SK-N-SH (cell line): Measurements from ENCODE around the gene TM7SF2. TPM values are rescaled to one million over a fixed set of nuclear protein-coding genes. Genes with fewer than 3 reads are reported as not detected.

Experiments
- CTCF ChIA-PET: fragments of 300-600, 350-600 bp; formaldehyde crosslinking; extraction: SDS; loops from one replicate; lab custom pipeline; 2021; lab: Yijun Ruan, JAX
- POLR2A ChIA-PET: fragments of 350-600 bp; sonication (Branson Sonifier 250); formaldehyde crosslinking; extraction: SDS; loops from one replicate; lab custom pipeline; 2020; ENCODE audit warnings: antibody characterized with exemption, inconsistent platforms; lab: Yijun Ruan, JAX
- DNase-seq: peaks from one replicate; pipeline ENCODE4 v3.0.0; 2012
- H2AFZ ChIP-seq: fragments of 200-600 bp; sonication (generic); 2 replicates; pipeline ENCODE4 v1.8.1; 2016; ENCODE audit warnings: antibody characterized with exemption, mild to moderate bottlenecking, low read depth
- H3F3A ChIP-seq: fragments of 200-600 bp; sonication (generic); replicated peaks from 2 replicates; pipeline ENCODE3; 2016; ENCODE audit warnings: antibody characterized with exemption, mild to moderate bottlenecking; ENCODE audit not compliant: insufficient read depth
- H3K27ac ChIP-seq, 2 experiments: fragments of 200-500 bp in 1 of 2; fragments of 200-600 bp in 1 of 2; sonication (Bioruptor generic) in 1 of 2; sonication (generic), shearing (Covaris generic) in 1 of 2; 2 replicates each; pipeline versions ENCODE4 v1.5.1 to v1.6.1; 2014 to 2016; ENCODE audit warnings: low read depth in 2 of 2, inconsistent platforms in 1 of 2, low read length in 1 of 2, mild to moderate bottlenecking in 1 of 2, mixed read lengths in 1 of 2
- H3K27me3 ChIP-seq: fragments of 200-600 bp; sonication (generic), shearing (Covaris generic); 2 replicates; pipeline ENCODE4 v1.6.1; 2016; ENCODE audit warnings: mixed run types; ENCODE audit not compliant: insufficient read depth
- H3K36me3 ChIP-seq, 2 experiments: fragments of 200-500 bp in 1 of 2; fragments of 200-600 bp in 1 of 2; sonication (Bioruptor generic) in 1 of 2; sonication (generic) in 1 of 2; replicated peaks in 1 of 2; 2 replicates each; pipeline versions ENCODE3 to v1.5.1; 2014 to 2016; ENCODE audit warnings: low read length in 1 of 2, mild to moderate bottlenecking in 1 of 2; ENCODE audit not compliant: insufficient read depth in 2 of 2, control insufficient read depth in 1 of 2
- H3K4me1 ChIP-seq, 2 experiments: fragments of 200-500 bp in 1 of 2; fragments of 200-600 bp in 1 of 2; sonication (Bioruptor generic) in 1 of 2; sonication (generic), shearing (Covaris generic) in 1 of 2; 2 replicates each; pipeline versions ENCODE4 v1.5.1 to v1.6.1; 2014 to 2016; ENCODE audit warnings: low read depth in 1 of 2, low read length in 1 of 2, mixed run types in 1 of 2; ENCODE audit not compliant: insufficient read depth in 2 of 2, control insufficient read depth in 1 of 2
- H3K4me2 ChIP-seq: fragments of 200-600 bp; sonication (generic), shearing (Covaris generic); 2 replicates; pipeline ENCODE4 v1.6.1; 2017; ENCODE audit warnings: mixed run types
- H3K4me3 ChIP-seq, 2 experiments: fragments of 200-500 bp in 1 of 2; fragments of 200-600 bp in 1 of 2; sonication (Bioruptor generic) in 1 of 2; sonication (generic), shearing (Covaris generic) in 1 of 2; 2 replicates each; pipeline versions ENCODE4 v1.5.1 to v1.8.1; 2014 to 2016; ENCODE audit warnings: low read depth in 2 of 2, inconsistent platforms in 1 of 2, low read length in 1 of 2, mild to moderate bottlenecking in 1 of 2, mixed read lengths in 1 of 2, moderate library complexity in 1 of 2
- H3K79me2 ChIP-seq: fragments of 200-600 bp; sonication (generic); 2 replicates; pipeline ENCODE4 v1.8.1; 2017; ENCODE audit warnings: mild to moderate bottlenecking; ENCODE audit not compliant: insufficient read depth
- H3K9ac ChIP-seq: fragments of 200-600 bp; sonication (generic); 2 replicates; pipeline ENCODE4 v1.6.1; 2017; ENCODE audit warnings: mixed run types
- H3K9me2 ChIP-seq: fragments of 200-600 bp; sonication (generic); 2 replicates; pipeline ENCODE4 v1.6.1; 2017; ENCODE audit warnings: mixed run types
- H3K9me3 ChIP-seq: fragments of 200-600 bp; sonication (generic); 2 replicates; pipeline ENCODE4 v1.6.1; 2017; ENCODE audit warnings: mixed run types, mild to moderate bottlenecking, moderate library complexity
- H4K20me1 ChIP-seq: fragments of 200-600 bp; sonication (generic); 2 replicates; pipeline ENCODE4 v1.6.1; 2017; ENCODE audit warnings: mild to moderate bottlenecking, mixed run types; ENCODE audit not compliant: insufficient read depth
- ELF1 ChIP-seq: IDR thresholded peaks from 2 replicates; pipeline ENCODE4 v1.4.0; 2012
- EP300 ChIP-seq, 2 experiments: IDR thresholded peaks; 2 replicates each; pipeline versions ENCODE4 v1.4.0 to v1.6.1; 2012; ENCODE audit warnings: borderline replicate concordance in 1 of 2, low read depth in 1 of 2, low read length in 1 of 2
- FOXJ3 ChIP-seq: sonication (generic); formaldehyde crosslinking; IDR thresholded peaks from 2 replicates; pipeline ENCODE4 v1.5.1; 2020; ENCODE audit warnings: mild to moderate bottlenecking, missing genetic modification reagents
- GABPA ChIP-seq: IDR thresholded peaks from 2 replicates; pipeline ENCODE4 v1.4.0; 2012; ENCODE audit warnings: low read depth, mild to moderate bottlenecking
- GATA2 ChIP-seq: sonication (generic); formaldehyde crosslinking; IDR thresholded peaks from 2 replicates; pipeline ENCODE4 v1.5.0; 2020; ENCODE audit warnings: mild to moderate bottlenecking, missing genetic modification reagents
- JUND ChIP-seq: IDR thresholded peaks from 2 replicates; pipeline ENCODE4 v1.4.0; 2012
- MXI1 ChIP-seq: IDR thresholded peaks from 2 replicates; pipeline ENCODE4 v1.6.1; 2012; ENCODE audit warnings: mild to moderate bottlenecking, low read depth, low read length, improper control_type of control experiment
- POLR2AphosphoS5 ChIP-seq: IDR thresholded peaks from 2 replicates; pipeline ENCODE4 v1.6.1; 2012; ENCODE audit warnings: low read depth, low read length
- RAD21 ChIP-seq: IDR thresholded peaks from 2 replicates; pipeline ENCODE4 v1.6.1; 2012; ENCODE audit warnings: mild to moderate bottlenecking, low read length
- RFX5 ChIP-seq: IDR thresholded peaks from 2 replicates; pipeline ENCODE4 v1.6.1; 2012; ENCODE audit warnings: mild to moderate bottlenecking, improper control_type of control experiment, low read length
- RXRA ChIP-seq: IDR thresholded peaks from 2 replicates; pipeline ENCODE4 v1.4.0; 2012; ENCODE audit warnings: low read depth, mild to moderate bottlenecking, borderline replicate concordance
- SIN3A ChIP-seq: IDR thresholded peaks from 2 replicates; pipeline ENCODE4 v1.6.1; 2012; ENCODE audit warnings: low read depth, mild to moderate bottlenecking, low read length, moderate library complexity, borderline replicate concordance
- SMC3 ChIP-seq: IDR thresholded peaks from 2 replicates; pipeline ENCODE4 v1.6.1; 2012; ENCODE audit warnings: low read depth, low read length, improper control_type of control experiment
- TAF1 ChIP-seq: IDR thresholded peaks from 2 replicates; pipeline ENCODE4 v1.6.1; 2012; ENCODE audit warnings: low read depth, mild to moderate bottlenecking, low read length, moderate library complexity, borderline replicate concordance
- TEAD4 ChIP-seq: IDR thresholded peaks from 2 replicates; pipeline ENCODE4 v1.4.0; 2012; ENCODE audit warnings: mild to moderate bottlenecking, borderline replicate concordance; ENCODE audit not compliant: insufficient read depth
- YY1 ChIP-seq: IDR thresholded peaks from 2 replicates; pipeline ENCODE4 v1.4.0; 2012; ENCODE audit warnings: low read depth, mild to moderate bottlenecking
- WGBS: methylation state at CpG from one replicate; pipeline ENCODE4 v1.1.6; 2017; ENCODE audit warnings: low lambda C conversion rate; 5-methylcytosine and 5-hydroxymethylcytosine counted together
- polyA plus RNA-seq, 3 experiments: library from polyadenylated mRNA; depleted of rRNA; stranded (reverse); fragments of >200 nt; gene quantifications; 2 replicates each; pipeline ENCODE4 v1.2.3, GENCODE V29; 2012
- TF ChIP-seq, protein P1 (sequence below): IDR thresholded peaks from 2 replicates; pipeline ENCODE4 v1.4.0; 2012; ENCODE audit warnings: low read depth, borderline replicate concordance
- TF ChIP-seq, protein P2 (sequence below): IDR thresholded peaks from 2 replicates; pipeline ENCODE4 v1.4.0; 2012; ENCODE audit warnings: low read depth, borderline replicate concordance

TM7SF2 gene
- polyA plus RNA-seq, 1 of the 3 experiments (the other 2 are of a cell fraction), result 87.8 TPM

DNA sequence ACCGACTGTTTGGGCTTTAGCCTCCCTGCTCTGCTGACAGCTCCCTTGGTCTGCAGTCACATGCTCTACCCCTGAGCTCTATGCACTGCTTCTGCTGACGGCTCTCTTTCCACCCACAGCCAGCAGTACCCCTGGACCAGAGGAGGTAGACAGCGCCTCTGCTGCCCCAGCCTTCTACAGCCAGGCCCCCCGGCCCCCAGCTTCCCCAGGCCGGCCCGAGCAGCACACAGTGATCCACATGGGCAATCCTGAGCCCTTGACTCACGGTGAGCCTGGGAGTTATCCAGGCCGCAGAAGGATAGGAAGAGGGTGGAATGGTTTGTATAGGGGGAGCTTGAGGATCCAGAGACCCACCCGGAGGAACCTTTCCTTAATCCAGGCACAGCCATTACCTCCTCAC, 24.9 kb upstream of the TM7SF2 start (continued):
- TF ChIP-seq GATA2 (CRISPR knock-in tag), result no peak

DNA sequence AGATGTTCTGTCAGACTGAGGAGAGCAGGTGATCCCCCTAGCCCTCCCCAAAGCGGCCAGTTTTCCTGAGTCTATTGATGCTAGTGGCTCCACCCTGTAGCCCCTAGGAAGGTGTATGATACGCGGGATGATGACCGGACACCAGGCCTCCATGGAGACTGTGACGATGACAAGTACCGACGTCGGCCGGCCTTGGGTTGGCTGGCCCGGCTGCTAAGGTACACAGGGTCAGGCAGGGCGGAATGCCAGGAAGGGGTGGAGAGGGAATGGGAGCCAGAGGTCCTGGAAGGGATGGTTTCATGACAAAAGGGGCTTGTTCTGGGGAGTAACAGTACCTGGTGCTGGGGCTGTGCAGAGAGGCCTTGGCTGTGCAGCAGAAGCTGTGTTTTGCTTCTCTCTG, 24.5 kb upstream of the TM7SF2 start:
- Histone ChIP-seq H3F3A (peaks cover 7% of the 10 kb centered on the region), H3K27ac (no peak overlapping the region), H3K4me3 (no peak overlapping the region), H3K36me3 (peaks cover 8 to 39% of the 10 kb centered on the region in 2 experiments), H3K9me3 (no peaks in the 10 kb centered on the region), H3K9ac (no peak overlapping the region), H4K20me1 (no peaks in the 10 kb centered on the region), H3K79me2 (peaks cover 34% of the 10 kb centered on the region), H3K9me2 (no peaks in the 10 kb centered on the region), H3K4me2 (no peak overlapping the region), H3K4me1 (peaks cover 8 to 20% of the 10 kb centered on the region in 2 experiments), H2AFZ (no peak overlapping the region), H3K27me3 (no peaks in the 10 kb centered on the region)
- no peak for DNase-seq
- CTCF ChIA-PET, result interaction anchor here (0.9 to 1.6 kb wide), 2 partner anchors 11 to 73 kb away, joined by 3 to 5 read pairs; partner anchors contain the start of gene ARL2
- WGBS, result 99% methylated on average over 11 of the region's 11 CpGs
- TF ChIP-seq RFX5, result no peak
- no peak for TF ChIP-seq MXI1
- TF ChIP-seq ELF1, result no peak
- TF ChIP-seq, protein P1, sequence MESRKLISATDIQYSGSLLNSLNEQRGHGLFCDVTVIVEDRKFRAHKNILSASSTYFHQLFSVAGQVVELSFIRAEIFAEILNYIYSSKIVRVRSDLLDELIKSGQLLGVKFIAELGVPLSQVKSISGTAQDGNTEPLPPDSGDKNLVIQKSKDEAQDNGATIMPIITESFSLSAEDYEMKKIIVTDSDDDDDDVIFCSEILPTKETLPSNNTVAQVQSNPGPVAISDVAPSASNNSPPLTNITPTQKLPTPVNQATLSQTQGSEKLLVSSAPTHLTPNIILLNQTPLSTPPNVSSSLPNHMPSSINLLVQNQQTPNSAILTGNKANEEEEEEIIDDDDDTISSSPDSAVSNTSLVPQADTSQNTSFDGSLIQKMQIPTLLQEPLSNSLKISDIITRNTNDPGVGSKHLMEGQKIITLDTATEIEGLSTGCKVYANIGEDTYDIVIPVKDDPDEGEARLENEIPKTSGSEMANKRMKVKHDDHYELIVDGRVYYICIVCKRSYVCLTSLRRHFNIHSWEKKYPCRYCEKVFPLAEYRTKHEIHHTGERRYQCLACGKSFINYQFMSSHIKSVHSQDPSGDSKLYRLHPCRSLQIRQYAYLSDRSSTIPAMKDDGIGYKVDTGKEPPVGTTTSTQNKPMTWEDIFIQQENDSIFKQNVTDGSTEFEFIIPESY, result no peak
- POLR2A ChIA-PET, result no interaction called here

DNA sequence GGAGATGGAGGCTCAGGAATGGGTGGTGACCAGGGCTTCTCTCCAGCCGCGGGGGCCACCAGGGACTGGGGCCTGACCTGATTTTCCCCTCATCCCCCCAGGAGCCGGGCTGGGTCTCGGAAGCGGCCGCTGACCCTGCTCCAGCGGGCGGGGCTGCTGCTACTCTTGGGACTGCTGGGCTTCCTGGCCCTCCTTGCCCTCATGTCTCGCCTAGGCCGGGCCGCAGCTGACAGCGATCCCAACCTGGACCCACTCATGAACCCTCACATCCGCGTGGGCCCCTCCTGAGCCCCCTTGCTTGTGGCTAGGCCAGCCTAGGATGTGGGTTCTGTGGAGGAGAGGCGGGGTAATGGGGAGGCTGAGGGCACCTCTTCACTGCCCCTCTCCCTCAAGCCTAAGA, 23.8 kb upstream of the TM7SF2 start:
- POLR2A ChIA-PET, result no interaction called here
- H3K4me2 ChIP-seq, result no peak overlapping the region

More for the DNA sequence above, 23.8 kb upstream of the TM7SF2 start:
- no peak overlapping the region for H3K27ac ChIP-seq
- TF ChIP-seq RAD21 (no peak), GATA2 (CRISPR knock-in tag) (no peak), SIN3A (no peak), EP300 (IDR thresholded peaks at IDR 0.05; ENCODE audit: borderline replicate concordance in 1 of 2, low read depth in 1 of 2, low read length in 1 of 2) (no peak), JUND (no peak), TAF1 (no peak), YY1 (no peak), GABPA (no peak), SMC3 (no peak), RXRA (no peak), TEAD4 (no peak), MXI1 (no peak), FOXJ3 (CRISPR knock-in tag) (no peak), POLR2AphosphoS5 (no peak), ELF1 (no peak)
- TF ChIP-seq, protein P2, sequence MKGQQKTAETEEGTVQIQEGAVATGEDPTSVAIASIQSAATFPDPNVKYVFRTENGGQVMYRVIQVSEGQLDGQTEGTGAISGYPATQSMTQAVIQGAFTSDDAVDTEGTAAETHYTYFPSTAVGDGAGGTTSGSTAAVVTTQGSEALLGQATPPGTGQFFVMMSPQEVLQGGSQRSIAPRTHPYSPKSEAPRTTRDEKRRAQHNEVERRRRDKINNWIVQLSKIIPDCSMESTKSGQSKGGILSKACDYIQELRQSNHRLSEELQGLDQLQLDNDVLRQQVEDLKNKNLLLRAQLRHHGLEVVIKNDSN, result no peak
- H3K4me3 ChIP-seq, result no peak overlapping the region
- WGBS, result 96% methylated on average over 4 of the region's 15 CpGs
- H2AFZ ChIP-seq, result no peak overlapping the region
- no peak for DNase-seq
- peaks cover 28% of the 10 kb centered on the region for H3K79me2 ChIP-seq
- H4K20me1 ChIP-seq, result no peaks in the 10 kb centered on the region
- no peaks in the 10 kb centered on the region for H3K27me3 ChIP-seq
- no peaks in the 10 kb centered on the region for H3K9me3 ChIP-seq
- H3K36me3 ChIP-seq, result peaks cover 8 to 39% of the 10 kb centered on the region in 2 experiments
- H3K4me1 ChIP-seq, result peaks cover 8 to 17% of the 10 kb centered on the region in 2 experiments
- no peak overlapping the region for H3K9ac ChIP-seq
- H3K9me2 ChIP-seq, result no peaks in the 10 kb centered on the region
- peaks cover 8% of the 10 kb centered on the region for H3F3A ChIP-seq
- CTCF ChIA-PET, result interaction anchor here (1.6 kb wide), 1 partner anchor 74 kb away, joined by 5 read pairs; the partner anchor contains the start of gene ARL2
